ENCODE results near the gene CARNS1. TPM values are rescaled to one million over a fixed set of nuclear protein-coding genes. Genes with fewer than 3 reads are reported as not detected.

The CARNS1 gene, protein sequence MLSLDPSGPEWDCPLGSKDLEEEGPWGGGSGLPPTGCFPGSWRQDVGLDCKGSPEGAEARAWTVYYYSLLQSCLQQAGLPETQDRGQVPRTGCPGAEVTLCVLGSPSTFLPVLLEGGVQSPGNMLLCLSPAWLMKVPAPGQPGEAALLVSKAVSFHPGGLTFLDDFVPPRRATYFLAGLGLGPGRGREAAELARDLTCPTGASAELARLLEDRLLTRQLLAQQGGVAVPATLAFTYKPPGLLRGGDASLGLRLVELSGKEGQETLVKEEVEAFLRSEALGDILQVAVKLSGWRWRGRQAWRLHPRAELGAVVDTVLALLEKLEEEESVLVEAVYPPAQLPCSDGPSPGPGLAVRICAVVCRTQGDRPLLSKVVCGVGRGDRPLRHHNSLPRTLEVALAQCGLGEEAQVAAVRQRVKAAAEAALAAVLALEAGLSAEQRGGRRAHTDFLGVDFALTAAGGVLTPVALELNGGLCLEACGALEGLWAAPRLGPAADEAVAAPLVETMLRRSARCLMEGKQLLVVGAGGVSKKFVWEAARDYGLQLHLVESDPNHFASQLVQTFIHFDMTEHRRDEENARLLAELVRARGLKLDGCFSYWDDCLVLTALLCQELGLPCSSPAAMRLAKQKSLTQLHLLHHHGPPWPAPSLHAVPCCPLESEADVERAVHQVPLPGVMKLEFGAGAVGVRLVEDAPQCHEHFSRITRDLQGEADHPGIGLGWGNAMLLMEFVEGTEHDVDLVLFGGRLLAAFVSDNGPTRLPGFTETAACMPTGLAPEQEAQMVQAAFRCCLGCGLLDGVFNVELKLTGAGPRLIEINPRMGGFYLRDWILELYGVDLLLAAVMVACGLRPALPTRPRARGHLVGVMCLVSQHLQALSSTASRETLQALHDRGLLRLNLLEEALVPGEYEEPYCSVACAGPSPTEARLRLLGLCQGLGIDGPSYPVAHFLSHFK
- under 1 TPM; 0.09 to 0.76 (median 0.25) TPM for total RNA-seq

DNA sequence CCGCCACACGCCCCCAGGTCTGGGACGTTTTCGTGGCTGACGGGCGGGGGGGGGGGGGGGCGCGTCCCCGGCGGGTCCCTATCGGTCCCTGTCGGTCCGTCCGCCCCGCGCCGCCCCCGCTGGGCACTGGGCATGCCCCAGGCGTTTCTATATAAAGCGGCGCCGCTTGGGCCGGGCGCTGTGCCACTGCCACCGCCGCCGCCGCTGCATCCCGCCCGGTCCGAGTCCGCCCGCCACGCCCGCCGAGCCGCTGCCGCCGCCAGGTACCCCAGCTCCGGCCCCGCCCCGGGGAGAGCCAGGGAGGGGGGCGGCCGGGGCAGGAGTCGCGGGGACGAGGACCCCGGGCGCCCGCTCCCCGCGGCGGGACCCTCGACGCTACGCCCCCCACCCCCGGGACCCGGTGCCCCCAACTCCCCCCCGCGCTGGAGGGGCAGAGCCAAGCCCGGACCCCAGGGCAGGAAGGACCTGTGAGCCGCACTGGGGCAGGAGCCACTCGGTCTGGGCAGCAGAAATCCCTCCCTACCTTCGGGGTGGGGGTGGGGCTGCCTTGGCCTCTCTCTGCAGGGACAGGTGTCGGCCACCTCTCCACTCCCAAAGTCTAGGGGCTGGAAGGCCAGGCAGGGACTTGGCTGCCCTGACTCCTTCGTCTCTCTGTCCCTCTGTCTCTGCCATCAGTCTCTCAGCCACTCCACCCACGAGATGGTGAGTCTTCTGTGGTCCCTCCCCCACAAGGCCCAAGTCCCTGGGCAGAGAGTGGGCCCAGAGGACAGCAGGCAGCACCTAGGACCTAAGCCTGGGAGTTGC is at the start of gene CARNS1:
TSS of gene CARNS1 (plus strand) at position 178 of the 804 bp plus-strand sequence. CDS start at position 700, 522 bp downstream.
- Histone ChIP-seq H3K4me3 (peak within 1 kb of the TSS; percentile 16 to 62 (median 36)), H3K4me1 (peaks cover 40 to 67% (median 49%) of the 10 kb centered on the region in 3 donors), H3K9me3 (no peaks in the 10 kb centered on the region), H3K27ac (peak within 1 kb of the TSS; percentile 0 to 78 (median 40)), H3K27me3 (peaks cover 0 to 30% (median 0%) of the 10 kb centered on the region in 4 donors), H3K36me3 (no peaks in the 10 kb centered on the region)
- DNase-seq = no peak
- TF ChIP-seq POLR2A (IDR thresholded peaks at IDR 0.05) = no peak
- TF ChIP-seq, protein P1, sequence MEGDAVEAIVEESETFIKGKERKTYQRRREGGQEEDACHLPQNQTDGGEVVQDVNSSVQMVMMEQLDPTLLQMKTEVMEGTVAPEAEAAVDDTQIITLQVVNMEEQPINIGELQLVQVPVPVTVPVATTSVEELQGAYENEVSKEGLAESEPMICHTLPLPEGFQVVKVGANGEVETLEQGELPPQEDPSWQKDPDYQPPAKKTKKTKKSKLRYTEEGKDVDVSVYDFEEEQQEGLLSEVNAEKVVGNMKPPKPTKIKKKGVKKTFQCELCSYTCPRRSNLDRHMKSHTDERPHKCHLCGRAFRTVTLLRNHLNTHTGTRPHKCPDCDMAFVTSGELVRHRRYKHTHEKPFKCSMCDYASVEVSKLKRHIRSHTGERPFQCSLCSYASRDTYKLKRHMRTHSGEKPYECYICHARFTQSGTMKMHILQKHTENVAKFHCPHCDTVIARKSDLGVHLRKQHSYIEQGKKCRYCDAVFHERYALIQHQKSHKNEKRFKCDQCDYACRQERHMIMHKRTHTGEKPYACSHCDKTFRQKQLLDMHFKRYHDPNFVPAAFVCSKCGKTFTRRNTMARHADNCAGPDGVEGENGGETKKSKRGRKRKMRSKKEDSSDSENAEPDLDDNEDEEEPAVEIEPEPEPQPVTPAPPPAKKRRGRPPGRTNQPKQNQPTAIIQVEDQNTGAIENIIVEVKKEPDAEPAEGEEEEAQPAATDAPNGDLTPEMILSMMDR (IDR thresholded peaks at IDR 0.05) = no peak
- 0% methylated on average over 12 of the region's 67 CpGs; no CpG with 5 or more reads in 1 of the 2 donors for WGBS, 2 donors
- intact Hi-C loops (cut with DNase I) = no loop called here

DNA sequence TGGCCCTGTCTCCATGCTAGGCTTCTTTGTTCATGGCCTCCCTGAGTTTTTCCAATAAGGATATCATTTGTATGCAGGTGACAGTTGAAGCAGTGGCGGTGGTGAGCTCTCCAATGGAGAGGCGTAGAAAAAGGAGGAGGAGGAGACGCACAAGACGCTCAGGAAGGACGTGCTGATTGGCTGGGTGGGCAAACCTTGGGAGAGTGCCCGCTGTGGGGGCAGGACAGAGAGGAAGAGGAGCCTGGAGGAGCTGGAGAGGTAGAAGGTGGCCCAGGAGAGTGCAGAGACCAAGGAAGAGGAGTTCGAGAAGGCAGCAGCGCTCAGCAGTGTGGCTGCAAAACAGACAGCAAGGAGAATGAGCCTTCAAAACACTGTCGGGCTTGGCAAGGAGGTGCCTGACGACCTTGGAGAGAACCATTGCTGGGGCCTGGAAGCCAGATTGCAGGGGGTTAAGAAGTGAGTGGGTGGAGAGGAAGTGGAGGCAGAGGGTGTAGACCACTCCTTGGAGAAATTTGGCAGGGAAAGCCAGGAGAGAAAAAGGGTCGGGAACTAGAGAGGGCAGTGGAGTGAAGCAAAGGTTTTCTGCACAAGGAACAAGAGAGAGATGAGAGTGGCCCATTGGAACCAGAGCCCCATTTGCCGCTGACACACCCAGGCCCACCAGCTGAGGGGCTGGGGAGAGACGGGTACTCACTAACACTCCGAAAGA is 49.6 kb upstream of the CARNS1 start:
- WGBS, 2 donors = 76 to 81% methylated on average over 14 of the region's 14 CpGs
- intact Hi-C loops (cut with DNase I) = no loop called here
- no peak for DNase-seq
- Histone ChIP-seq H3K4me1 (peaks cover 29 to 74% (median 38%) of the 10 kb centered on the region in 3 donors), H3K4me3 (no peak overlapping the region), H3K27me3 (no peaks in the 10 kb centered on the region), H3K9me3 (no peaks in the 10 kb centered on the region), H3K27ac (peak overlapping the region in 3 of 4 donors; percentile 40 to 78 (median 77)), H3K36me3 (peaks cover 0 to 16% (median 0%) of the 10 kb centered on the region in 3 donors)
- TF ChIP-seq, protein P1 (IDR thresholded peaks at IDR 0.05) = no peak
- no peak for TF ChIP-seq POLR2A (IDR thresholded peaks at IDR 0.05)

DNA sequence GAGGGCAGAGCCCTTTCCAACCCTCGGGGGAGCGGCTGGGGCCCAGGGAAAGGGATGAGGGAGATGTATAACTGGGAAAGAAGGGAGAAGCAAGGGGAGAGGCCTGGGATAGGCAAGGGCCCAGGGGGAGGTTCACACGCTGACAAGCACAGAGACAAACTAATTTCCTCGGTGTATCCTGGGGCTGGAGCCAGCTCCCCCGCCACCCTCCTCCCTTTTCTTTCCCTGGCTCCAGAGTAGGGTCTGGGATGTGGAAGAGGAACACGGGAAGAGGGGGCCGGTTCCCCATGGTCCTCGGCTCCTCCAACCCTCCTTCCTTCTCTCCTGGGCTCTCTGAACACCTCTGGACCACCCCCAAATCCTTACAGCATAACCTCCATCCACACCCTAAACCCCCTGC is 48.9 kb upstream of the CARNS1 start:
- intact Hi-C loops (cut with DNase I) = no loop called here
- H3K4me1 ChIP-seq = peaks cover 34 to 81% (median 45%) of the 10 kb centered on the region in 3 donors
- H3K9me3 ChIP-seq = no peaks in the 10 kb centered on the region
- H3K27ac ChIP-seq = peak overlapping the region in 3 of 4 donors; percentile 40 to 78 (median 77)
- peaks cover 0 to 16% (median 0%) of the 10 kb centered on the region in 3 donors for H3K36me3 ChIP-seq
- WGBS, 2 donors = 20 to 40% methylated on average over 8 of the region's 8 CpGs
- TF ChIP-seq POLR2A (IDR thresholded peaks at IDR 0.05) = no peak
- TF ChIP-seq, protein P1 (IDR thresholded peaks at IDR 0.05) = no peak
- peak overlapping the region in 1 of 4 donors; percentile 3 for H3K4me3 ChIP-seq
- DNase-seq = no peak
- no peaks in the 10 kb centered on the region for H3K27me3 ChIP-seq

DNA sequence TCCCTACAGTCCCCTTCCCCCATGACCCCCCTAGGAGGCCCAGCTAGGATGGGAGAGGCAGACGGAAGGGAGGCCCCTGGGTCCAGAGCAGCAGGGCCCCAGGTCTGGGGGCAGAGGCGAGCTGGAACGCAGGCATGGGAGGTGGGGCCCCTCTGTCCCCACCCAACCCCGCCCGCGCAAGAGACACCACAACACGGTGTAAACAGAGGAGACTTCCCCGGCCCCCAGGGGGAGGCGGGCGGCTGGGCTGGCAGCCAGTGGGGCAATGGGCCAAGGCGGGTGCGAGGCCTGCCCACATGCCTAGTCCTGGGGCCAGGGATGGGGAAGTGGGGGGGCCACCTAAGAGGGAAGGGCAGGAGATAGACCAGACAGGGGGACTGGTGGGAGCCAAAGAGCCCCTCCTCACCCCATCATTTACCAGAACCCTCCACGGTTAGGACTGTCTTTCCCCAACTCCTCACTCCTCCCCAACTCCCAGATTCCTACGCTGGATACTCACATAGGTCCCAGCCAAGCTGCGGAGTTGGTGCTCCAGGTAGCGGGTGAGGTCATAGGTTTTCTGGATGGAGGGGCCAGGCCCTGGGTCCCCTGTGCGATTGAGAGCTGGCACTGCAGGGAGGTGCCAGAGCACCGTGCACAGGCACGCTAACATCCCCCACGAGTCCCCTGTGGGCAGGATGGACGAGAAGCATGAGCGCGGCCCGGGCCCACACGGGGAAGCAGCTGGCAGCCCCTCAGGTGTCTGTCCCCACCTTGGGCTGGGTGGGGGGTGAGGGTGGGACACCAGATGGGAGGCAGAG is 48.3 kb upstream of the CARNS1 start:
- Histone ChIP-seq H3K4me3 (peak overlapping the region in 1 of 4 donors; percentile 3), H3K9me3 (no peaks in the 10 kb centered on the region), H3K36me3 (peaks cover 0 to 16% (median 0%) of the 10 kb centered on the region in 3 donors), H3K27ac (peak overlapping the region in 3 of 4 donors; percentile 40 to 78 (median 77)), H3K27me3 (no peaks in the 10 kb centered on the region), H3K4me1 (peaks cover 39 to 82% (median 51%) of the 10 kb centered on the region in 3 donors)
- no peak for DNase-seq
- intact Hi-C loops (cut with DNase I) = no loop called here
- TF ChIP-seq, protein P1 (IDR thresholded peaks at IDR 0.05) = no peak
- no peak for TF ChIP-seq POLR2A (IDR thresholded peaks at IDR 0.05)
- 19 to 40% methylated on average over 1 to 9 of the region's 25 CpGs for WGBS, 2 donors

Measured in esophagus squamous epithelium (tissue), 5 donors.